Testis (tissue), 3 donors: ENCODE data around the gene SLC7A7. TPM values are rescaled to one million over a fixed set of nuclear protein-coding genes. Genes with fewer than 3 reads are reported as not detected.
"Not testable (repeated sequence)": the region's sequence is repeated elsewhere in the genome, so short reads cannot be mapped to it uniquely, and the experiment has no call there.

Experiments used
- DNase-seq: peaks from one replicate; pipeline ENCODE4 v3.0.0-alpha.2; 2019
- H3K27ac ChIP-seq, 2 donors: fragments of 200-600 bp; sonication (generic); one replicate each; pipeline ENCODE4 v1.5.1; 2019
- H3K27me3 ChIP-seq: fragments of 200-600 bp; sonication (generic); one replicate; pipeline ENCODE4 v1.5.1; 2019
- H3K36me3 ChIP-seq: fragments of 200-600 bp; sonication (generic); one replicate; pipeline ENCODE4 v1.5.1; 2017; ENCODE audit warnings: low read depth; ENCODE audit errors: missing control alignments
- H3K4me1 ChIP-seq: fragments of 200-600 bp; sonication (generic); one replicate; pipeline ENCODE4 v1.5.1; 2019
- H3K4me3 ChIP-seq, 2 donors: fragments of 200-600 bp; sonication (generic); one replicate each; pipeline ENCODE4 v1.5.1; 2017 to 2019
- H3K9me3 ChIP-seq: fragments of 200-600 bp; sonication (generic); one replicate; pipeline ENCODE4 v1.5.1; 2017
- CTCF ChIP-seq, 3 experiments: fragments of 450-650 bp in 2 of 3; fragments of 200-600 bp in 1 of 3; sonication (generic) in 1 of 3; IDR thresholded peaks; one replicate each; pipeline ENCODE4 v1.5.1; 2016 to 2019; ENCODE audit warnings: antibody characterized with exemption in 3 of 3, mild to moderate bottlenecking in 2 of 3, moderate library complexity in 1 of 3
- POLR2A ChIP-seq: fragments of 450-650 bp; IDR thresholded peaks from one replicate; pipeline ENCODE4 v1.6.1; 2017; ENCODE audit warnings: antibody characterized with exemption, mild to moderate bottlenecking, moderate library complexity
- WGBS, 2 donors: methylation state at CpG; one replicate each; pipeline ENCODE4 v1.1.5; 2018; 5-methylcytosine and 5-hydroxymethylcytosine counted together
- intact Hi-C: fragments of 100-400 bp; cut with DNase I; formaldehyde crosslinking; loops from one replicate; pipeline ENCODE4 v1.15.1; 2023; ENCODE audit warnings: low total_unique reads
- polyA plus RNA-seq: library from polyadenylated mRNA; stranded (reverse); fragments of 350-450 nt; fragmentation: Illumina TruSeq; extraction: RNeasy Lipid Tissue Mini Kit (QIAGEN cat#74804); gene quantifications from one replicate; pipeline ENCODE4 v1.2.3, GENCODE V29; 2014; ENCODE audit warnings: low read depth, low replicate concordance; ENCODE audit not compliant: insufficient read depth
- total RNA-seq, 2 donors: library from RNA; depleted of rRNA; stranded (reverse); fragments of >200 nt; gene quantifications; one replicate each; pipeline ENCODE4 v1.2.3, GENCODE V29; 2016

Gene SLC7A7
- total and polyA plus RNA-seq, 3 donors from 2014 or later: 22.2 to 77.1 (median 34.7) TPM

GRCh38 chr14:22780105-22780679 lies 35.0 kb downstream of the SLC7A7 start:
- H3K27me3 ChIP-seq: no peaks in the 10 kb centered on the region
- 49 to 60% methylated on average over 1 to 2 of the region's 2 CpGs for whole genome bisulfite sequencing, 2 donors
- H3K4me3 ChIP-seq: no peak overlapping the region
- TF ChIP-seq CTCF (IDR thresholded peaks at IDR 0.05) (no peak), POLR2A (no peak)
- intact Hi-C loops: no loop called here
- H3K4me1 ChIP-seq: peaks cover 6% of the 10 kb centered on the region
- DNase-seq: no peak
- H3K9me3 ChIP-seq: no peaks in the 10 kb centered on the region
- no peaks in the 10 kb centered on the region for H3K36me3 ChIP-seq
- H3K27ac ChIP-seq: no peak overlapping the region

GRCh38 chr14:22778084-22778483 lies 37.2 kb downstream of the SLC7A7 start:
- no peaks in the 10 kb centered on the region for H3K27me3 ChIP-seq
- intact Hi-C loops: no loop called here
- no peak overlapping the region for H3K27ac ChIP-seq
- no peak for TF ChIP-seq CTCF (IDR thresholded peaks at IDR 0.05)
- no peak for TF ChIP-seq POLR2A
- no peak overlapping the region for H3K4me3 ChIP-seq
- H3K4me1 ChIP-seq: peaks cover 6% of the 10 kb centered on the region
- no peak for DNase-seq
- H3K36me3 ChIP-seq: no peaks in the 10 kb centered on the region
- 63 to 79% methylated on average over 2 of the region's 2 CpGs for WGBS, 2 donors
- no peaks in the 10 kb centered on the region for H3K9me3 ChIP-seq

GRCh38 chr14:22776849-22777248 lies 38.4 kb downstream of the SLC7A7 start:
- H3K9me3 ChIP-seq, H3K27ac ChIP-seq, H3K27me3 ChIP-seq, H3K4me3 ChIP-seq, intact Hi-C loops, H3K36me3 ChIP-seq, H3K4me1 ChIP-seq, DNase-seq: not testable (repeated sequence)
- 95 to 99% methylated on average over 8 of the region's 8 CpGs for WGBS, 2 donors

- H3K27ac ChIP-seq: no peak overlapping the region
- intact Hi-C loops: no loop called here
- H3K27me3 ChIP-seq: no peaks in the 10 kb centered on the region
- TF ChIP-seq CTCF (IDR thresholded peaks at IDR 0.05) (no peak), POLR2A (no peak)
- H3K9me3 ChIP-seq: no peaks in the 10 kb centered on the region
- no peak for DNase-seq
- no peak overlapping the region for H3K4me3 ChIP-seq
- H3K4me1 ChIP-seq: peaks cover 5% of the 10 kb centered on the region
- H3K36me3 ChIP-seq: no peaks in the 10 kb centered on the region
- 85 to 86% methylated on average over 2 of the region's 2 CpGs for WGBS, 2 donors
Measured at GRCh38 chr14:22776215-22776614, 39.0 kb downstream of the SLC7A7 start.

DNA sequence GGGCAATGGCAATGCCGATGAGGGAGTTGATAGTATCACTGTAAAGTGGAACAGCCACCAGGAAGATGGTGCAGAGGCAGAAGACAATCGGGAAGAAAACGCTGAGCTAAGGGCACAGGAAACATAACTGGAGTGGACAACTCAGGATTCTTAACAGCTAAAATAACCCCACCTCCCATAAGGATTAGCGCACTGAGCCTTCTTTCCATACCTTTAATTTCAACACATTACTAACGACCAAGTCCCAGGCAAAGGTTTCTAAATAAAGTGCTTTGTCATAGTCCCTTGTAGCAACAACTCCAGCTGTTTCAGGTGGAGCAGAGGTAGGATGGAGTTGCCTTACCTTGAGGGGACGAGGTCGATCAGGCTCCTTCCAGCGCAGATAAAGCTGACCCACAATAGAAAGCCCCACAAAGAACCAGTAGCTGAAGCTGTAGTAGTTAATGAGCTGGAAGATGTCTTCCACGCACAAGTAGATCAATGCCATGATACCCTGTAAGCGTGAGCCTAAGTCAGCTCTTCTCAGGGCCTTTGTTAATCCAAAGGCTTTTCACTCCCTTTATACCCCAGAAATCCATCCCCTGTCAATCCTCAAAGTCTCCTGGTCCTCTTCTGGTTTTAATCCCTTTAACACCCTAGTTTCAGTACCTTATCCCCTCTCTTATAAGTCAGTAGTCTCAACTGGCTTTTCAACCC lies 41.1 kb downstream of the SLC7A7 start:
- TF ChIP-seq POLR2A: no peak
- no peak for TF ChIP-seq CTCF (IDR thresholded peaks at IDR 0.05)
- 86 to 91% methylated on average over 10 of the region's 10 CpGs for WGBS, 2 donors
- H3K27me3 ChIP-seq: no peaks in the 10 kb centered on the region
- no peak overlapping the region for H3K27ac ChIP-seq
- no peak overlapping the region for H3K4me3 ChIP-seq
- H3K4me1 ChIP-seq: no peaks in the 10 kb centered on the region
- no peaks in the 10 kb centered on the region for H3K36me3 ChIP-seq
- intact Hi-C loops: no loop called here
- DNase-seq: no peak
- H3K9me3 ChIP-seq: no peaks in the 10 kb centered on the region
